A549 treated with dexamethasone at 1 μM for 4 hours (cell line): ENCODE measurements around the gene PI16. TPM values are rescaled to one million over a fixed set of nuclear protein-coding genes. Genes with fewer than 3 reads are reported as not detected.

Experiments used
- total RNA-seq: library from RNA; stranded (reverse); fragments of 200-300 nt; extraction: Qiagen RNA extraction; gene quantifications from 5 replicates; pipeline ENCODE4 v1.2.3, GENCODE V29; 2022

Gene PI16
- not detected in 5 replicates for total RNA-seq

GRCh38 chr6:36954262-36954931 lies at the start of gene PI16:
Gene PI16, plus strand, starts transcription at chr6:36954738. Its CDS starts 23 bp downstream, at chr6:36954761.

GRCh38 chr6:36985808-36986703 lies 31.5 kb downstream of the PI16 start, which contains the start of gene MTCH1:
Gene MTCH1, minus strand, starts transcription at chr6:36986196. Its CDS starts 23 bp downstream, at chr6:36986173.

DNA sequence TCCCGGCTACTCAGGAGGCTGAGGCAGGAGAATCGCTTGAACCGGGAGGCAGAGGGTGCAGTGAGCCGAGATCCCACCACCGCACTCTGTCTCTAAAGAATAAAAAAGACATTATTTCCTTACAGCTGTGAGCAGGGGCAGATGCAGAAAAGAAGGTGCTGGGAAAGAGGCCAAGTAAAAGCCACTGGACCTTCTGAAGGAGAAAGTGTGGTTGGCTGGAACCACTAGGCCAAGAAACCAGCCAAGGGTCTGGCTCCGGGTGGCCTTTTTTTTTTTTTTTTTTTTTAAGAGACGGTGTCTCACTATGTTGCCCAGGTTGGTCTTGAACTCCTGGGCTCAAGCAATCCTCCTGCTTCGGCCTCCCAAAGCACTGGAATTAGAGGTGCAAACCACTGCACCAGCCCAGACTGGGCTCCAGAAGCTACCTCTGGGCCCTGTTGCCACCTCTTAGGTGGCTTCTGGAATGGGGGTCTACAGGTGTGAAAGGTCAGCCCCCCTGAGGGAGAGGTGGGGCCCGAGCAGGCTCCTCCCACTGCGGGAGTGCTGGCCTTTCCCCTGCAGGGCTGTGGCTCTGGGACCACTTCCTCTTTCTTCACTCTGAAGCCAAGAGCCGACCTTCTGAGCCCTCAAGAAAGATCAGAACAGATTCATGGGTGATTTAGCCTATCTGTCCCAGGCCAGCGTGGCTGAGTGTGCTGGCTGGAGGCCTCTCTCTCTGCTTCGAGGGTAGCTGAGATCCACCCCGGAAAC lies 50.7 kb downstream of the PI16 start, which contains the start of gene FGD2:
TSS of gene FGD2 (plus strand) at position 595 of the 750 bp plus-strand sequence. CDS start 163 bp downstream, outside the sequence.

Other genes with a start within 250 kb of the PI16 start
- gene CPNE5, start 115.3 kb upstream of the PI16 start, total RNA-seq = 0.06 to 0.12 TPM (median 0.10 TPM) in 5 replicates
- gene PPIL1, start 79.9 kb upstream of the PI16 start, total RNA-seq = 42.6 to 46.2 TPM (median 45.0 TPM) in 5 replicates
- 16.4 to 21.0 TPM (median 19.2 TPM) in 5 replicates for gene C6orf89, start 68.8 kb upstream of the PI16 start, total RNA-seq
- 107 to 126 TPM (median 123 TPM) in 5 replicates for gene MTCH1, start 31.5 kb downstream of the PI16 start, total RNA-seq
- gene FGD2, start 50.9 kb downstream of the PI16 start, total RNA-seq = not detected in 5 replicates
- gene PIM1, start 215.4 kb downstream of the PI16 start, total RNA-seq = 10.2 to 15.0 TPM (median 13.7 TPM) in 5 replicates